ENCODE results near the gene TEAD1. TPM values are rescaled to one million over a fixed set of nuclear protein-coding genes. Genes with fewer than 3 reads are reported as not detected.
A peak's percentile ranks its signal among the peaks of the same experiment; 100 is the strongest.

The TEAD1 gene
- total and polyA plus RNA-seq, 9 of the 15 experiments (the other 6 are each of a cell fraction or from before 2014, with no cell fraction given) = 1.7 to 17.7 (median 10.8) TPM

GRCh38 chr11:12675951-12676711 is 1.9 kb downstream of the TEAD1 start (continued):
- TF ChIP-seq HDAC1 (IDR thresholded peaks at IDR 0.05) (peak in 1 of 2 experiments; percentile 71; a peak in 2 of 4 replicates), TAF15 (IDR thresholded peaks at IDR 0.05; ENCODE audit: low read depth, low read length) (no peak), CEBPB (tag; IDR thresholded peaks at IDR 0.05) (no peak), SMARCE1 (IDR thresholded peaks at IDR 0.05) (no peak), VEZF1 (CRISPR knock-in tag; IDR thresholded peaks at IDR 0.05) (no peak), PURB (CRISPR knock-in tag; IDR thresholded peaks at IDR 0.05; ENCODE audit: low read depth) (no peak), HDAC2 (IDR thresholded peaks at IDR 0.05) (peak; percentile 62; the same call in 1 of the 2 replicates), ZNF57 (CRISPR knock-in tag; IDR thresholded peaks at IDR 0.05) (no peak), MAZ (CRISPR knock-in tag; conservative IDR thresholded peaks at IDR 0.05 in 1 of 2, IDR thresholded peaks at IDR 0.05 in 1 of 2) (no peak), KDM1A (IDR thresholded peaks at IDR 0.05) (peak; percentile 88 to 91), YY1 (IDR thresholded peaks at IDR 0.05; ENCODE audit: borderline replicate concordance in 1 of 3, control insufficient read depth in 1 of 3, extremely low read depth in 1 of 3, insufficient read depth in 3 of 3, insufficient read length in 1 of 3, insufficient replicate concordance in 2 of 3, low read depth in 1 of 3, low read length in 2 of 3) (no peak), SAFB2 (IDR thresholded peaks at IDR 0.05; ENCODE audit: borderline replicate concordance, low read depth, low read length, severe bottlenecking) (no peak), NFE2 (IDR thresholded peaks at IDR 0.05; ENCODE audit: low read depth) (no peak), ZNF212 (CRISPR knock-in tag; IDR thresholded peaks at IDR 0.05) (no peak), ERF (CRISPR knock-in tag; IDR thresholded peaks at IDR 0.05) (no peak), ATF3 (IDR thresholded peaks at IDR 0.05) (no peak), ATF3 (CRISPR knock-in tag; conservative IDR thresholded peaks at IDR 0.05) (no peak), ZNF134 (CRISPR knock-in tag; conservative IDR thresholded peaks at IDR 0.05) (no peak), PML (IDR thresholded peaks at IDR 0.05; ENCODE audit: low read length) (no peak), UBTF (IDR thresholded peaks at IDR 0.05; ENCODE audit: borderline replicate concordance in 1 of 2, low read depth in 2 of 2, low read length in 2 of 2) (no peak), PHF21A (IDR thresholded peaks at IDR 0.05; ENCODE audit: borderline replicate concordance, low read depth) (peak; percentile 33; the same call in 1 of the 2 replicates), SAFB (IDR thresholded peaks at IDR 0.05; ENCODE audit: borderline replicate concordance, low read depth, low read length) (no peak), ZNF197 (CRISPR knock-in tag; IDR thresholded peaks at IDR 0.05; ENCODE audit: low read depth) (no peak), MTA3 (IDR thresholded peaks at IDR 0.05; ENCODE audit: borderline replicate concordance) (no peak)
